ENCODE data around the gene KCTD20. TPM values are rescaled to one million over a fixed set of nuclear protein-coding genes. Genes with fewer than 3 reads are reported as not detected.

KCTD20 gene
- total and polyA plus RNA-seq, 2 of the 13 experiments (the other 11 are each of a cell fraction or from before 2014, with no cell fraction given), result 52.7 to 67.1 TPM

GRCh38 chr6:36442671-36443470 lies at the start of gene KCTD20, which contains the start of gene PXT1 (continued):
- no peak for TF ChIP-seq ZNF329 (CRISPR knock-in tag; IDR thresholded peaks at IDR 0.05; ENCODE audit: low read depth)
- TF ChIP-seq ZMAT5 (CRISPR knock-in tag; IDR thresholded peaks at IDR 0.05; ENCODE audit: borderline replicate concordance, low read depth), result 0 out of 2 replicates have a peak, but pooled peaks have one; percentile 18
- peak; percentile 54; the same call in 1 of the 2 replicates for TF ChIP-seq MEF2D (CRISPR knock-in tag; IDR thresholded peaks at IDR 0.05)
- TF ChIP-seq FLYWCH1 (CRISPR knock-in tag; IDR thresholded peaks at IDR 0.05), result no peak; the same call in 1 of the 2 replicates
- no peak for TF ChIP-seq MZF1 (CRISPR knock-in tag; IDR thresholded peaks at IDR 0.05; ENCODE audit: borderline replicate concordance)
- TF ChIP-seq JUND (CRISPR knock-in tag; IDR thresholded peaks at IDR 0.05), result peak; percentile 97
- no peak; the same call in 1 of the 2 replicates for TF ChIP-seq ZBTB8A (CRISPR knock-in tag; IDR thresholded peaks at IDR 0.05; ENCODE audit: borderline replicate concordance, low read depth)
- TF ChIP-seq ZNF256 (CRISPR knock-in tag; conservative IDR thresholded peaks at IDR 0.05), result no peak; the same call in 1 of the 2 replicates
- peak; percentile 64 for TF ChIP-seq PHF20 (CRISPR knock-in tag; IDR thresholded peaks at IDR 0.05)
- TF ChIP-seq ZKSCAN8 (CRISPR knock-in tag; IDR thresholded peaks at IDR 0.05; ENCODE audit: borderline replicate concordance), result peak; percentile 82
- TF ChIP-seq ZNF367 (CRISPR knock-in tag; IDR thresholded peaks at IDR 0.05; ENCODE audit: borderline replicate concordance), result no peak
- TF ChIP-seq ZGPAT (CRISPR knock-in tag; IDR thresholded peaks at IDR 0.05), result peak; percentile 87
- no peak for TF ChIP-seq RFX5 (IDR thresholded peaks at IDR 0.05; ENCODE audit: low read depth, low read length)
- peak; percentile 36; the same call in 1 of the 2 replicates for TF ChIP-seq ZBTB7A (CRISPR knock-in tag; IDR thresholded peaks at IDR 0.05)
- TF ChIP-seq U2AF1 (optimal IDR thresholded peaks at IDR 0.05; ENCODE audit: low read depth, low read length), result peak; percentile 71
- TF ChIP-seq ZNF609 (CRISPR knock-in tag; IDR thresholded peaks at IDR 0.05; ENCODE audit: borderline replicate concordance), result peak; percentile 31; the same call in 1 of the 2 replicates
- TF ChIP-seq ISL2 (CRISPR knock-in tag; IDR thresholded peaks at IDR 0.05), result no peak; the same call in none of the 2 replicates
- TF ChIP-seq ZNF263 (CRISPR knock-in tag; IDR thresholded peaks at IDR 0.05), result peak; percentile 55; the same call in 1 of the 2 replicates
- no peak for TF ChIP-seq ZNF101 (CRISPR knock-in tag; IDR thresholded peaks at IDR 0.05; ENCODE audit: borderline replicate concordance, low read depth)
- TF ChIP-seq ETV5 (CRISPR knock-in tag; IDR thresholded peaks at IDR 0.05; ENCODE audit: borderline replicate concordance), result peak; percentile 73
- TF ChIP-seq RBM22 (optimal IDR thresholded peaks at IDR 0.05; ENCODE audit: low read length), result no peak
- 0 out of 2 replicates have a peak, but pooled peaks have one; percentile 37 for TF ChIP-seq KLF11 (CRISPR knock-in tag; IDR thresholded peaks at IDR 0.05)
- TF ChIP-seq DDIT3 (CRISPR knock-in tag; IDR thresholded peaks at IDR 0.05), result no peak
- no peak for TF ChIP-seq HOXA5 (CRISPR knock-in tag; IDR thresholded peaks at IDR 0.05)

Measured in HepG2 (cell line).